GM12878 (cell line): ENCODE results near the gene ZNF841.
"Not testable (repeated sequence)": the region's sequence is repeated elsewhere in the genome, so short reads cannot be mapped to it uniquely, and the experiment has no call there.

Experiments used
- BHLHE40 ChIP-seq, 2 experiments: fragments of 450-650 bp in 1 of 2; IDR thresholded peaks; 2 replicates each; pipeline ENCODE4 v1.6.1; 2011 to 2017; ENCODE audit warnings: low read depth in 2 of 2, borderline replicate concordance in 1 of 2, improper control_type of control experiment in 1 of 2, low read length in 1 of 2, mild to moderate bottlenecking in 1 of 2
- CBX3 ChIP-seq: fragments of 200-600 bp; sonication (generic); IDR thresholded peaks from 2 replicates; pipeline ENCODE4 v1.6.1; 2016; ENCODE audit warnings: low read depth, borderline replicate concordance
- CHD2 ChIP-seq: IDR thresholded peaks from 2 replicates; pipeline ENCODE4 v1.6.1; 2011; ENCODE audit warnings: low read depth, low read length, improper control_type of control experiment, borderline replicate concordance
- CTCF ChIP-seq, 3 experiments: IDR thresholded peaks in 2 of 3; conservative IDR thresholded peaks in 1 of 3; 2 replicates each; pipeline ENCODE4 v1.5.1; 2011; ENCODE audit warnings: low read depth in 3 of 3, low read length in 3 of 3, mild to moderate bottlenecking in 3 of 3, control low read depth in 2 of 3, moderate library complexity in 2 of 3, inconsistent platforms in 1 of 3, mixed read lengths in 1 of 3; ENCODE audit not compliant: control insufficient read depth in 2 of 3, insufficient read depth in 1 of 3; ENCODE audit errors: extremely low read depth in 1 of 3
- NFYB ChIP-seq: IDR thresholded peaks from 2 replicates; pipeline ENCODE4 v1.6.1; 2011; ENCODE audit warnings: low read depth, mild to moderate bottlenecking, low read length, improper control_type of control experiment, moderate library complexity; ENCODE audit not compliant: insufficient read depth
- POLR2A ChIP-seq: IDR thresholded peaks from 2 replicates; pipeline ENCODE4 v1.6.1; 2011; ENCODE audit warnings: low read depth, mild to moderate bottlenecking, low read length
- POLR2AphosphoS5 ChIP-seq: IDR thresholded peaks from 2 replicates; pipeline ENCODE4 v1.6.1; 2011; ENCODE audit warnings: mild to moderate bottlenecking, low read length, inconsistent platforms
- RAD21 ChIP-seq: IDR thresholded peaks from 2 replicates; pipeline ENCODE4 v1.6.1; 2011; ENCODE audit warnings: mild to moderate bottlenecking, low read depth, low read length, moderate library complexity; ENCODE audit not compliant: insufficient read depth
- RCOR1 ChIP-seq: conservative IDR thresholded peaks from 2 replicates; pipeline ENCODE4 v1.6.1; 2012; ENCODE audit warnings: low read depth, low read length, improper control_type of control experiment
- REST ChIP-seq: IDR thresholded peaks from 2 replicates; pipeline ENCODE4 v1.6.1; 2012; ENCODE audit warnings: mild to moderate bottlenecking, low read depth, low read length
- SIN3A ChIP-seq: IDR thresholded peaks from 2 replicates; pipeline ENCODE4 v1.6.1; 2012; ENCODE audit warnings: low read depth, low read length, improper control_type of control experiment
- SREBF1 ChIP-seq: IDR thresholded peaks from 2 replicates; pipeline ENCODE4 v1.6.1; 2012; ENCODE audit warnings: mild to moderate bottlenecking, low read length
- TAF1 ChIP-seq: IDR thresholded peaks from 2 replicates; pipeline ENCODE4 v1.6.1; 2011; ENCODE audit warnings: mild to moderate bottlenecking, low read depth, low read length, borderline replicate concordance
- USF1 ChIP-seq: IDR thresholded peaks from 2 replicates; pipeline ENCODE4 v1.6.1; 2011; ENCODE audit warnings: borderline replicate concordance, low read depth, mild to moderate bottlenecking, moderate library complexity, mixed read lengths, low read length; ENCODE audit not compliant: insufficient read depth; ENCODE audit errors: extremely low read length

GRCh38 chr19:52056480-52056879 is 39.1 kb downstream of the ZNF841 start:
- not testable (repeated sequence) for TF ChIP-seq POLR2AphosphoS5; RAD21; POLR2A; SREBF1; CTCF (IDR thresholded peaks at IDR 0.05 in 2 of 3, conservative IDR thresholded peaks at IDR 0.05 in 1 of 3; ENCODE audit: control insufficient read depth in 2 of 3, extremely low read depth in 1 of 3, insufficient read depth in 1 of 3, low read depth in 3 of 3, low read length in 3 of 3); NFYB; USF1; RCOR1; TAF1; SIN3A; CHD2; CBX3; BHLHE40 (IDR thresholded peaks at IDR 0.05; ENCODE audit: borderline replicate concordance in 1 of 2, low read depth in 2 of 2, low read length in 1 of 2); REST
